ENCODE measurements around the gene NPC2.

The NPC2 gene

GRCh38 chr14:74518221-74518620 lies 25.1 kb upstream of the NPC2 start:
- no peak for FAIRE-seq

- no peak for FAIRE-seq
Observed at GRCh38 chr14:74517731-74518130, 24.6 kb upstream of the NPC2 start.

DNA sequence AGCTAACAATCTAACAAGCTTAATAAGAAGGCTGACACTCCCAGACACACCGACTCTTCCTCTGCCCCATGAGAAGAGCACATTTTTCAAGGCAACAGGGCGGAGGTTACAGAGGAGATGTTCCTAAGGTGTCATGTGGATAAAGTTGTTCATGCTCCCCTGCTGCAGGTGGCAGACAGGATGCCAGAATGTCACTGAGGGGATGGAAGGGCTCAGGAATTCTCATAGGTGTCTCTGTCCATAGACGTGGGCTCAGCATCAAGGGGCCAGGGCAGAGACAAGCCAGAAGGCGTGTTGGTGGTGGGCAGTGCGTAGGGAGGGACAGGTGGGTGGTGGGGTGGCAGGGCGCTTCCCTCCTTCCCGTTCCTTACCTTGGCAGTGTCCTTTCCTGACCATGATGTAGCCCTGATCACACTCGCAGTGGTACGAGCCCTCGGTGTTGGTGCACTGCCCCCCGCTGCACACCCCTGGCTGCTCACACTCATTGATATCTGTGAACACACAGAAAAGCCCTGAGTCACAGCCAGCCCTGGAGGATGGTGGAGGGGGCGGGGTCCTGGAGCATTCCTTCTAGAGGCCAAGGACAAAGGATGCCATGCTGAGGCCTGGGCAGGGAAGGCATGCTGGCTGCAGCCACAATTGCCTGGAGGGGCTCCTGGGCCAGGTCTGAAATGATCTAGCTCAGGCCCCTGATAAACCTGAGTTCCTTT lies 23.5 kb upstream of the NPC2 start:
- FAIRE-seq = no peak

DNA sequence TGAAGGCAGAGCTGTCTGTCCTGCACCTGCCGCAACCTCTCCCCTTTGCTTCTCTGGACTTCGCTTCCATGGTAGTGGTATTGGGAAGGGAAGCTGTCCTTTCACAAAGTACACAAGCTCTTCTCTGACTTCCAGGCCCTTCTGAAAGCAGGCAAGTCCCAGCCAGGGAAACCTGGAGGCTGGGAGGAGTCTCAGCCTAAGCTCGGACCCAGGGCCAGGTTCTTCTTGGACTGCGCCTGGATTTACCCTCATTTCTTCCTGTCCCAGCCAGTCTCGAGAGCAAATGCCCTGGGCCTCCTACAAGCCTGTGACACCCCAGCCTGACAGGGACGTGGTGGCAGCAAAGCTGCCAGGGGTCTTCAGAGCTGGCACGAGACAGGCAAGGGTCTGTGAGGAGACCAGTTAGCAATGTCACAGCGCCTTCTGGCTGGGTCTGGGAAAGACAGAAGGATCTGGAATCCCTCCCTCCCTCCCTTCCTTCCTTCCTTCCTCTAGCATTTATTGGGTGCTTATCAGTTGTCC lies 22.8 kb upstream of the NPC2 start:
- no peak for FAIRE-seq

- FAIRE-seq = no peak
Observed at GRCh38 chr14:74514471-74514941, 21.4 kb upstream of the NPC2 start.

GRCh38 chr14:74511966-74512830 lies 19.1 kb upstream of the NPC2 start:
- no peak for FAIRE-seq

- FAIRE-seq = no peak
Observed at GRCh38 chr14:74510959-74511409, 17.9 kb upstream of the NPC2 start.

- FAIRE-seq = no peak
Observed at GRCh38 chr14:74510223-74510931, 17.3 kb upstream of the NPC2 start.

GRCh38 chr14:74509587-74510222 lies 16.6 kb upstream of the NPC2 start:
- FAIRE-seq = no peak

DNA sequence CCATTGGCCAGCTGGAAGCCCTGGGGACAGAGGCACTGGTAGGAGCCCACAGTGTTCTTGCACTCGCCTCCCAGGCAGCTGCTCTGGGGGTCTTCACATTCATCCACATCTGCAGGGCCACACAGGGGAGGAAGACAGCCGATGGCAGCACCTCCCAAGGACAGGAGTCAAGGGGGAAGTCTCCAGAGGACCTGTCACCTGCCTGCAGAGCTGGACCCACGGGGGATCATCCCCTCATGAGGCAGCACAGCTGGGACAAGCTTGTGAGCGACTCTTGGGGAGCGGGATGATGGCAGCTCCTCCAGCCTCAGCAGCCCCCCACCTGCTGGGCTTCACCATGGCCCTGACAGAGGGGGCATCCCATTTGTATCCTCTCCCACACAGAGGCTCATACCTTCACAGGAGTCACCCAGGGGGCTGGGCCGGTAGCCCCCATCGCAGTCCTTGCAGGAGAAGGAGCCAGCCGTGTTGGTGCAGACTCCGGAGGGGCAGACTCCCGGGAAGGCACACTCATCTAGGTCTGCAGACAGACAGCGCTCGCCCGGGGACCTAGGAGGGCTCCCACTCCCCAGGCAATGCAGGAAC lies 15.8 kb upstream of the NPC2 start:
- FAIRE-seq = no peak

DNA sequence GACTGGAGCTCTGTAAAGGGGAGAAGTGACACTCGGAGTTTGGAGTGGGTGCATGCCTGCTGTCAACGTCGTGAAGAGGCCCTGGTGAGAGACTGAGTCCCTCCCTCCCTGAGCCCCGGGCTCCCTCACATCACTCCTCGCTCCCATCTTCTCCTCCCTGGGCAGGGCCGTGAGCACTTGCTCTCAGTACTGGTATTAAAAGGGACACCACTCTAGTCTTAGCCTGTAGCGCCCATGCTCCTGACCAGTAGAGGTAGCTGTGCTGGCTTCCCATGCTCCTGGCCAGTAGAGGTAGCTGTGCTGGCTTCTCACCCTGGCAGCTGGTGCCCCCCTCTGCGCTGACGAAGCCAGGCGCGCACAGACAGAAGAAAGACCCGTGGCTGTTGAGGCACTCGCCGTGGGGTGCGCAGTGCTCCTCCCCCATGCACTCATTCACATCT lies 15.2 kb upstream of the NPC2 start:
- FAIRE-seq = no peak

- no peak for FAIRE-seq
Observed at GRCh38 chr14:74507840-74508239, 14.7 kb upstream of the NPC2 start.

DNA sequence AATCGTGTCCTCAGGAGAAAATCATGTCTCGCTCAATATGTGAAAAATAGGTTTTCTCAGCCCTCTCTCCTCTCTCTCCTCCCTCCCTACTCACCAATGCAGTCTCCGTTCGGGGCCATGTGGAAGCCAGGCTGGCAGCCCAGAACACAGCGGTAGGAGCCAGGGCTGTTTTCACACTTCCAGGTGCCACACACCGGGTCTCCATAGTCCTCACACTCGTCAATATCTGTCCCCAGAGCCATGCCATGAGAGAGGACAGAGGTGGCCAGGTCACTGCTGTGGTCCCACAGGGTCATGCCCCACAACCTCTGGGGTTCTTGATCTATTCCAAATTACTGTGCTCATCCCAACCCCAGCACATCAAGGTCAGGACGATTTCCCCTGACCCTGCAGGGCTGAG lies 14.0 kb upstream of the NPC2 start:
- FAIRE-seq = no peak

GRCh38 chr14:74506411-74506851 lies 13.3 kb upstream of the NPC2 start:
- no peak for FAIRE-seq

DNA sequence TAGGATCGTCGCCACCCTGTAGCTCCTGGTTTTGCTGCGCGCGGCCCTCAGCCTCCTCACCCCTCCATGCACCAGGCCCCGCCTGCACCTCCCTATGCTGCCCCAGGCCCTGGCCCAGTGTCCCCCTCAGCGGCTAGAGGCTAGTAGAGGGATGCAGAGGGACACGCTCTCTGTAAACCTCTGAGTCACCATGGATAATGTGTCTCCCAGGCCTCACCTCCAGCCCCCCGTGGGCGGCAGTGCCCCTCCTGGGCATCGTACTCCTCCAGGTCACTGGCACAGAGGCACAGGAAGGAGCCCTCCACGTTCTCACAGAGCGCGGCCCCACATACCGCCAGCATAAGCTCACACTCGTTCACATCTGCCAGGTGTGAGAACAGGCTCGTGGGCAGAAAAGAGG lies 12.7 kb upstream of the NPC2 start:
- FAIRE-seq = no peak

GRCh38 chr14:74504874-74505720 lies 12.0 kb upstream of the NPC2 start:
- no peak for FAIRE-seq

- no peak for FAIRE-seq
Observed at GRCh38 chr14:74504412-74504811, 11.3 kb upstream of the NPC2 start.

DNA sequence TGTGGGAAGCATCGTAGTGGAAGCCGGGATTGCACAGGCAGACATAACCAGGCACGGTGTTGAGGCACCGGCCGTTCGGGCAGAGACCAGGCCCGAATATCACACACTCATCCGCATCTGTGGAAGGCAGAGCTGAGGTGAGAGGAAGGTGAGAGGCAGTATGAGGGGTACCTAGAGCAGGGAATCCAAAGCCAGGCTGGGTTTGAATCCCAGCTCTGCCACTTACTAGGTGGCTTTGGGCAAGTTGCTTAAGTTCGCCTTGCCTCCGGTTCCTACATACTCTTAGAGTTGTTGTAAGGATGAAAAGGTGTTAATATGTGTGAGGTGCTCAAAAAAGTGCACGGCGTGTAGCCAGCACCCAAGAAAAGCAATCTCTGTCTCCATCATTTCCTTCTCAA lies 10.8 kb upstream of the NPC2 start:
- FAIRE-seq = no peak

DNA sequence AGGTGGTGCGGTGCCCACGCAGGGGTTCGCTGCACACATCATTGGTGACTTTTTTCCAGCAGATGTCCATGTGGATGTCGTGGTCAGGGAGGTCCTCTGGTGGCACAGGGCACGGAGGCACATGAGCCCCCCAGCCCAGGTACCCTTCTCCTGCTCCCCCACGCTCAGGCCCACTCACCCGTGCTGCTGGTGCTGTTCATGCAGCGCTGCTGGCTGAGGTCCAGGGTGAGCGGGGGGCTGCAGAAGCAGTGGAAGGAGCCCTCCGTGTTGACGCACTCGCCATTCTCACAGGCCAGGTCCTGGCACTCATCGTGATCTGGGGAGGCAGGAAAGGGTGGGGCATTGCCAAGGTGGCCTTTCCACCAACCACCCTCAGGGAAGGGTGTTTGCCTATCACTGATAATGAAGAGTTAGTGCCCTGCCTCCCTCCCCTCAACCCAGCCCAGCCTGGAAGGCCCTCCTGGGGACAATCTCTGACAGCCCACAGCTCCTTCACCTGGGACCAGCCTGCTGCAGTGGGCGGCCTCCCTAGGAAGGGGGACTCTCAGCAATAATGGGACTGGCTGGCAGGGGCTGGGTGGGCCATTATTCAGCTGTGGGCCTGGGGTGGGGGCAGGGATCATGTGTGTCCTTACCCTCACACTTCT lies 10.3 kb upstream of the NPC2 start:
- no peak for FAIRE-seq

GRCh38 chr14:74502236-74503019 lies 9.3 kb upstream of the NPC2 start:
- no peak for FAIRE-seq

All from TTC549 (cell line).